Measurements from ENCODE around the gene KIF21A.

KIF21A gene

DNA sequence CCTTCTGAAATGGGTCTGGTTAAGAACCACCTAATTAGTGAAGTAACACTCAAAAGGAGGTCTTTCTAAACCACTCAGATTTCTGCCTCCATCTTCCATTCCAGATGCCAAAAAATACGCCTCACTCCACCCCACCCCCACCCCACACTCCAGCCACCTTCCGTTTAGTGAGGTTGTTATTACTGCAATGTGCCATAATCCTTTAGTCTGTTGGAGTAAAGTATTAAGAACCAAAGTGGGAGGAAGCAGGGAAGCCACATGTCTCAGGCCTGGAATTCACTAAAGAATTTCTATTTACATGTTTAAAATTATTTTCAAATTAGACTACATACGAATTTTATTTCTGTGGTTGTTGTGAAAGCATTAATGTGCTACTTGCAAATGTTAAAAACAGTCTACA is 7.4 kb downstream of the KIF21A start:
- TF ChIP-seq, protein P1, sequence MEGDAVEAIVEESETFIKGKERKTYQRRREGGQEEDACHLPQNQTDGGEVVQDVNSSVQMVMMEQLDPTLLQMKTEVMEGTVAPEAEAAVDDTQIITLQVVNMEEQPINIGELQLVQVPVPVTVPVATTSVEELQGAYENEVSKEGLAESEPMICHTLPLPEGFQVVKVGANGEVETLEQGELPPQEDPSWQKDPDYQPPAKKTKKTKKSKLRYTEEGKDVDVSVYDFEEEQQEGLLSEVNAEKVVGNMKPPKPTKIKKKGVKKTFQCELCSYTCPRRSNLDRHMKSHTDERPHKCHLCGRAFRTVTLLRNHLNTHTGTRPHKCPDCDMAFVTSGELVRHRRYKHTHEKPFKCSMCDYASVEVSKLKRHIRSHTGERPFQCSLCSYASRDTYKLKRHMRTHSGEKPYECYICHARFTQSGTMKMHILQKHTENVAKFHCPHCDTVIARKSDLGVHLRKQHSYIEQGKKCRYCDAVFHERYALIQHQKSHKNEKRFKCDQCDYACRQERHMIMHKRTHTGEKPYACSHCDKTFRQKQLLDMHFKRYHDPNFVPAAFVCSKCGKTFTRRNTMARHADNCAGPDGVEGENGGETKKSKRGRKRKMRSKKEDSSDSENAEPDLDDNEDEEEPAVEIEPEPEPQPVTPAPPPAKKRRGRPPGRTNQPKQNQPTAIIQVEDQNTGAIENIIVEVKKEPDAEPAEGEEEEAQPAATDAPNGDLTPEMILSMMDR (conservative IDR thresholded peaks at IDR 0.05; ENCODE audit: low read depth, low read length), result no peak
- H3K4me3 ChIP-seq (ENCODE audit: low read length), result no peak overlapping the region
- peak; percentile 51 for DNase-seq (ENCODE audit: low read depth)

DNA sequence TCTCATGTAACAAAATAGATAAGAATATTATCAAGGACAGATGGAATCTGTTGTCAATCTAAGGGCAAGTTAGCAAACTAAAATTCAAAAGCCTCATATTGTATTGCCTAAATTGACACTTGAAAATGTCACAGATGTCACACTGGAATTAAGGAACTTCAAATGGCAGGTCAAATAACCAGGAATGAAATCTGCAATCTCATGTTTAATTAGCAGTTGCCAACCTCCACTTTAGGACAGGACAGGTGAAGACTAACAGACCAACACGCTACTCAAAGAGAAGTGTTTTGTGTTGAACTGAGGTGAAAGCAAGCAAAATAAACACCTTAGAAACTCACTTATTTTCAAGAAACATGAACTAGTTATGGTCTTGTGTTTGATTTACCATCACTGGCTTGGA is 11.1 kb downstream of the KIF21A start:
- TF ChIP-seq, protein P1 (conservative IDR thresholded peaks at IDR 0.05; ENCODE audit: low read depth, low read length), result no peak
- no peak for DNase-seq (ENCODE audit: low read depth)
- no peak overlapping the region for H3K4me3 ChIP-seq (ENCODE audit: low read length)

DNA sequence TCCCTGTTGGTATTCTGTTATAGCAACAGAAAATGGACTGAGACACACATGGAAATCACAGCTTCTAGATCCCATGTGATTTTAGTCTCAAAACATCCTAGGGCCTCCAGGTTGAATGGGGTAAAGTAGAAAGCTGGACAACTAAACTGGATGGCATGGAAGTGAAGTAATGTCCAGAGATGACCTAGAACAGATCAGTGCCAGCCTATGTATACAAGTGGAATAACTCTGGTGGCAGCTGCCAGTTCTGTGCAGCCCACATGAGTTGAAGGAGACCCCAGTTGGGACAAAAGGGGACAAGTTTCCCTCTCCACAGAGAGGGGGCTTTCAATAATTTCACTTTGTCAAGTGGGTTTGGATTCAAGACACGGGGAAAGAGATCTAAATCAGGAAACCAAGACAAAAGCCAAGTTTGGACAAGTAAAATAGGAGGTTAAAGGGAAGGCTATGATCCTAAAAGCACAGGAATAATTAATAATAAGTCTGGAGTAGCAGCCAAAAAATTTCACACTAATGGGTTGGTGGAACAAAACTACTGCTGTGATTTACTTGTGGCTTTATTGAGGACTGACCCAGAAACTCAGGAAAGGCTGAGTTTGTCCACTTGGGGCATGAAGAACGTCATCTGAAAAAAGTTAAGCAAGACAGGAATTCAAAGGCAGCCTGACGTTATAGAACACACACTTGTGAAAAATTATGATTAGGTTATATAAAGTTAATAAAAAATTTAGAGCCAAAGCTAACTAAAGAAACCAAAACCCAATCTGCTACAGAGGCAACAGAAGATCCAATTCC is 11.7 kb downstream of the KIF21A start:
- H3K4me3 ChIP-seq (ENCODE audit: low read length), result no peak overlapping the region
- TF ChIP-seq, protein P1 (conservative IDR thresholded peaks at IDR 0.05; ENCODE audit: low read depth, low read length), result no peak
- no peak for DNase-seq (ENCODE audit: low read depth)

DNA sequence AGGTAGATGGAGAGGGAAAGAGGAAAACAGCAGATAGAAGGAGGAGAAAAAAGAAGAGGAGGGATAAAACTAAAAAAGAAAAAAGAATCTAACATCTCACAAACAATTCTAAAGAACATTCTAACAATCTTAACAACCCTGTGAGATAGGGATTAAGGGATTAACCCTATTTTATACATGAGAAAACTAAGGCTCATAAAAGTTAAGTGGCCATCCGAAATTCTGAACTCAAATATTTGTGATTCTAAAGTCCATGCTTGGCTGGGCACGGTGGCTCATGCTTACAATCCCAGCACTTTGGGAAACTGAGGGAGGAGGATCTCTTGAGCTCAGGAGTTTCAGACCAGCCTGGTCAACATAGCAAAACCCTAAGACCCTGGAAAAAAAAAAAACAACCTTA is 13.1 kb downstream of the KIF21A start:
- H3K4me3 ChIP-seq (ENCODE audit: low read length), result no peak overlapping the region
- TF ChIP-seq, protein P1 (conservative IDR thresholded peaks at IDR 0.05; ENCODE audit: low read depth, low read length), result no peak

DNA sequence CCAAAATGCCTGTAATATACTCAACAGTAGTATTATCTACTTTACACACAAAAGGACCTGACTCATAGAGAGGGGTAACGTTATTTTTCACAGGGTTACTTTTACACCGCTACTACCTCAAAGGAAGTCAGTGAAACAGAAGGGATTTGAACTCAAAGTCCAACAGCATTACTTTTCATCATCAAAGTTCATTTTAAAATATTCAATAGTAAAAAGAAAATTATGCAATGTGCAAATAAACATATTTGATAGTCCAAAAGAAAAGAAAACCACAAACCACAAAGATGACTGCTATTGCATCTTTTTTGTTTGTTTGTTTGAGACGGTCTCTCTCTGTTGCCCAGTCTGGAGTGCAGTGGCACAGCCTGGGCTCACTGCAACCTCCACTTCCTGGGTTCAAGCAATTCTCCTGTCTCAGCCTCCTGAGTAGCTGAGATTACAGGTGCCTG is 15.5 kb downstream of the KIF21A start:
- TF ChIP-seq, protein P1 (conservative IDR thresholded peaks at IDR 0.05; ENCODE audit: low read depth, low read length), result no peak
- H3K4me3 ChIP-seq (ENCODE audit: low read length), result no peak overlapping the region
- DNase-seq (ENCODE audit: low read depth), result no peak

More for the DNA sequence above, 13.1 kb downstream of the KIF21A start:
- DNase-seq (ENCODE audit: low read depth), result no peak

DNA sequence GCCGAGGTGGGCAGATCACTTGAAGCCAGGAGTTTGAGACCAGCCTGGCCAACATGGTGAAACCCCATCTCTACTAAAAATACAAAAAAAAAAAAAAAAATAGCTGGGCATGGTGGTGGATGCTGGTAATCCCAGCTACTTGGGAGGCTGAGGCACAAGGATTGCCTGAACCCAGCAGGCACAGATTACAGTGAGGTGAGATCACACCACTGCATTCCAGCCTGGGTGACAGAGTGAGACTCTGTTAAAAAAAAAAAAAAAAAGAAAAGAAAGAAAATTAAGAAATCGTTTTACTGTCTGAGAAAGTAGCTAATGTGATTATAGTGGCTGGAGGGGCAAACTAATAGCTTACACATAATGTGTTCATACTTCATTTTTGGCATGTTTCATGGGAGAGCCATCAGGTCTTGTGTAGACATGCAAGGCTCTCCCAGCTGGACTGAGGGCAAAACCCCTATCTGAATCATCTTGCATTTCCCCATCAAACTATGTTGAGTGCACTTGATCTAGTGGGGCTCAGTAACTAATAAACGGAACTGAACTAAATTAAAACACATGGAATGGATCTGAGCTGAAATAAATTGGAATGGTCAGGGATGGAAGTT is 16.2 kb downstream of the KIF21A start:
- DNase-seq (ENCODE audit: low read depth), result no peak
- TF ChIP-seq, protein P1 (conservative IDR thresholded peaks at IDR 0.05; ENCODE audit: low read depth, low read length), result no peak
- no peak overlapping the region for H3K4me3 ChIP-seq (ENCODE audit: low read length)

DNA sequence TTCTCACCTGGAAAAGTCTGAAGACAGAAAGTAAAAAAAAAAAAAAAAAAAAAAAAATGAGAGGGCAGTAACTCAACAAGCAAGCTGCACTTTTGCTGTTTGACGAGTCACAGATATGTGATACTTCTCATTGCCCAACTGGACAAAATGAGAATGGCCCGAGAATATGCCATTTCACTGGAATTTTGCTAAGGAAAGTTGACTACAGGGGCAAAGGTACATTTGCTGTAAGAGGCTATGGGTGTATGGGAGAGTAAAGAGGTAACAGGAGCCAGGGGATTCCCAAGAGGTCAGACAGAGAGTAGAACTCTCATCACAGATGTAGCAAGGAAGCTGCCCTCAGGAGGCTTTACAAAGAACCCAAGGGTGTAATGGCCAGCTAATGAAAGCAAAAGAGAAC is 22.9 kb downstream of the KIF21A start:
- no peak for DNase-seq (ENCODE audit: low read depth)
- TF ChIP-seq, protein P1 (conservative IDR thresholded peaks at IDR 0.05; ENCODE audit: low read depth, low read length), result no peak
- H3K4me3 ChIP-seq (ENCODE audit: low read length), result no peak overlapping the region

Data from retinal pigment epithelial cell (primary cell).